BLaER1 (cell line): ENCODE results near the gene LRRC47.
A peak's percentile ranks its signal among the peaks of the same experiment; 100 is the strongest.

Experiments used
- H3K27ac ChIP-seq: shearing (Covaris generic); formaldehyde crosslinking; 2 replicates; pipeline ENCODE4 v1.8.1; 2022
- H3K27me3 ChIP-seq: shearing (Covaris generic); formaldehyde crosslinking; 2 replicates; pipeline ENCODE4 v1.8.1; 2022
- H3K36me3 ChIP-seq: shearing (Covaris generic); formaldehyde crosslinking; 2 replicates; pipeline ENCODE4 v1.8.1; 2022
- H3K4me1 ChIP-seq: shearing (Covaris generic); formaldehyde crosslinking; 2 replicates; pipeline ENCODE4 v1.8.1; 2022
- H3K4me2 ChIP-seq: shearing (Covaris generic); formaldehyde crosslinking; 2 replicates; pipeline ENCODE4 v1.8.1; 2022
- H3K4me3 ChIP-seq: shearing (Covaris generic); formaldehyde crosslinking; 2 replicates; pipeline ENCODE4 v1.8.1; 2022
- H3K9ac ChIP-seq: shearing (Covaris generic); formaldehyde crosslinking; 2 replicates; pipeline ENCODE4 v1.8.1; 2022
- H3K9me3 ChIP-seq: shearing (Covaris generic); formaldehyde crosslinking; 2 replicates; pipeline ENCODE4 v1.8.1; 2022
- H4K20me1 ChIP-seq: shearing (Covaris generic); formaldehyde crosslinking; 2 replicates; pipeline ENCODE4 v1.8.1; 2022
- Cebpa-rat ChIP-seq: shearing (Covaris generic); IDR thresholded peaks from 2 replicates; pipeline ENCODE4 v1.8.1; 2022

Gene LRRC47

GRCh38 chr1:3763351-3764125 lies 32.8 kb downstream of the LRRC47 start:
- Histone ChIP-seq H3K4me2 (no peak overlapping the region), H3K9ac (no peak overlapping the region), H4K20me1 (no peaks in the 10 kb centered on the region), H3K4me3 (no peak overlapping the region), H3K36me3 (no peaks in the 10 kb centered on the region), H3K9me3 (peaks cover 14% of the 10 kb centered on the region), H3K27me3 (peaks cover 5% of the 10 kb centered on the region; the same call in 1 of the 2 replicates), H3K4me1 (peaks cover 37% of the 10 kb centered on the region), H3K27ac (no peak overlapping the region)
- no peak for TF ChIP-seq Cebpa-rat

- peaks cover 14% of the 10 kb centered on the region for H3K9me3 ChIP-seq
- H3K4me3 ChIP-seq = no peak overlapping the region
- no peak overlapping the region for H3K27ac ChIP-seq
- H3K4me1 ChIP-seq = peaks cover 32% of the 10 kb centered on the region
- H3K4me2 ChIP-seq = peak overlapping the region; percentile 7; the same call in 1 of the 2 replicates
- TF ChIP-seq Cebpa-rat = no peak
- H4K20me1 ChIP-seq = no peaks in the 10 kb centered on the region
- H3K27me3 ChIP-seq = peaks cover 5% of the 10 kb centered on the region; the same call in 1 of the 2 replicates
- H3K36me3 ChIP-seq = no peaks in the 10 kb centered on the region
- no peak overlapping the region for H3K9ac ChIP-seq
Measured at GRCh38 chr1:3762873-3763228, 33.4 kb downstream of the LRRC47 start.

- H4K20me1 ChIP-seq = no peaks in the 10 kb centered on the region
- H3K9me3 ChIP-seq = peaks cover 14% of the 10 kb centered on the region
- TF ChIP-seq Cebpa-rat = no peak
- H3K4me1 ChIP-seq = peaks cover 32% of the 10 kb centered on the region
- no peak overlapping the region for H3K4me3 ChIP-seq
- no peaks in the 10 kb centered on the region for H3K36me3 ChIP-seq
- H3K27me3 ChIP-seq = peaks cover 5% of the 10 kb centered on the region; the same call in 1 of the 2 replicates
- H3K9ac ChIP-seq = no peak overlapping the region
- peak overlapping the region; percentile 7; the same call in 1 of the 2 replicates for H3K4me2 ChIP-seq
- no peak overlapping the region for H3K27ac ChIP-seq
Measured at GRCh38 chr1:3762151-3762872, 34.0 kb downstream of the LRRC47 start.

- Histone ChIP-seq H3K4me3 (no peak overlapping the region), H3K36me3 (no peaks in the 10 kb centered on the region), H3K4me1 (peaks cover 32% of the 10 kb centered on the region), H3K9me3 (peaks cover 14% of the 10 kb centered on the region), H4K20me1 (no peaks in the 10 kb centered on the region), H3K27ac (peak overlapping the region; percentile 51), H3K4me2 (no peak overlapping the region), H3K9ac (no peak overlapping the region), H3K27me3 (peaks cover 5% of the 10 kb centered on the region; the same call in 1 of the 2 replicates)
- no peak for TF ChIP-seq Cebpa-rat
Measured at GRCh38 chr1:3761296-3762010, 34.8 kb downstream of the LRRC47 start.

GRCh38 chr1:3759796-3760195 lies 36.5 kb downstream of the LRRC47 start:
- Histone ChIP-seq H3K9ac (no peak overlapping the region), H3K27me3 (no peaks in the 10 kb centered on the region), H3K27ac (peak overlapping the region; percentile 51; the same call in 1 of the 2 replicates), H3K4me2 (peak overlapping the region; percentile 59), H4K20me1 (no peaks in the 10 kb centered on the region), H3K4me3 (no peak overlapping the region), H3K9me3 (peaks cover 14% of the 10 kb centered on the region), H3K36me3 (no peaks in the 10 kb centered on the region), H3K4me1 (peaks cover 32% of the 10 kb centered on the region)
- no peak for TF ChIP-seq Cebpa-rat

- no peak for TF ChIP-seq Cebpa-rat
- no peaks in the 10 kb centered on the region for H3K27me3 ChIP-seq
- no peak overlapping the region for H3K9ac ChIP-seq
Measured at GRCh38 chr1:3759164-3759563, 37.1 kb downstream of the LRRC47 start.

GRCh38 chr1:3756394-3756793 lies 39.9 kb downstream of the LRRC47 start:
- H3K9ac ChIP-seq = no peak overlapping the region
- TF ChIP-seq Cebpa-rat = no peak
- H3K36me3 ChIP-seq = no peaks in the 10 kb centered on the region
- no peaks in the 10 kb centered on the region for H3K27me3 ChIP-seq
- H3K27ac ChIP-seq = no peak overlapping the region
- no peak overlapping the region for H3K4me3 ChIP-seq
- H3K4me1 ChIP-seq = peaks cover 34% of the 10 kb centered on the region
- no peaks in the 10 kb centered on the region for H4K20me1 ChIP-seq
- no peak overlapping the region for H3K4me2 ChIP-seq
- peaks cover 14% of the 10 kb centered on the region for H3K9me3 ChIP-seq

More at GRCh38 chr1:3759164-3759563, 37.1 kb downstream of the LRRC47 start:
- Histone ChIP-seq H4K20me1 (no peaks in the 10 kb centered on the region), H3K4me2 (peak overlapping the region; percentile 59), H3K4me3 (no peak overlapping the region), H3K9me3 (peaks cover 14% of the 10 kb centered on the region), H3K4me1 (peaks cover 36% of the 10 kb centered on the region), H3K36me3 (no peaks in the 10 kb centered on the region), H3K27ac (peak overlapping the region; percentile 11; the same call in 1 of the 2 replicates)

- no peaks in the 10 kb centered on the region for H3K9me3 ChIP-seq
- no peak overlapping the region for H3K27ac ChIP-seq
- TF ChIP-seq Cebpa-rat = no peak
- H3K4me2 ChIP-seq = no peak overlapping the region
- H3K4me1 ChIP-seq = peaks cover 8% of the 10 kb centered on the region
- no peaks in the 10 kb centered on the region for H3K27me3 ChIP-seq
- H4K20me1 ChIP-seq = no peaks in the 10 kb centered on the region
- H3K9ac ChIP-seq = no peak overlapping the region
- no peaks in the 10 kb centered on the region for H3K36me3 ChIP-seq
- no peak overlapping the region for H3K4me3 ChIP-seq
Measured at GRCh38 chr1:3753656-3754454, 42.4 kb downstream of the LRRC47 start.

- Histone ChIP-seq H3K9ac (no peak within 1 kb of the TSS), H4K20me1 (no peaks in the 10 kb centered on the region), H3K36me3 (no peaks in the 10 kb centered on the region), H3K4me2 (no peak within 1 kb of the TSS), H3K27ac (no peak within 1 kb of the TSS), H3K4me1 (peaks cover 16% of the 10 kb centered on the region), H3K4me3 (no peak within 1 kb of the TSS), H3K27me3 (no peaks in the 10 kb centered on the region), H3K9me3 (no peaks in the 10 kb centered on the region)
- TF ChIP-seq Cebpa-rat = no peak
Measured at GRCh38 chr1:3752400-3752945, 43.8 kb downstream of the LRRC47 start, which contains the start of gene CCDC27. CCDC27 (plus strand) TSS chr1:3752450; CDS start chr1:3752482, 32 bp downstream.
